Glutamatergic neuron (in vitro differentiated cells): Measurements from ENCODE around the gene FAM222A. TPM values are rescaled to one million over a fixed set of nuclear protein-coding genes. Genes with fewer than 3 reads are reported as not detected.
A peak's percentile ranks its signal among the peaks of the same experiment; 100 is the strongest.

Experiments
- DNase-seq: peaks from one replicate; pipeline ENCODE4 v3.0.0; 2022
- H3K27ac Mint-ChIP-seq: one replicate; pipeline ENCODE4 v1.8.0; 2020; ENCODE audit warnings: mild to moderate bottlenecking, mixed read lengths, inconsistent platforms; ENCODE audit not compliant: unreplicated experiment
- H3K27me3 Mint-ChIP-seq: one replicate; pipeline ENCODE4 v1.8.0; 2020; ENCODE audit warnings: mild to moderate bottlenecking, moderate library complexity, mixed read lengths, inconsistent platforms; ENCODE audit not compliant: unreplicated experiment
- H3K36me3 Mint-ChIP-seq: one replicate; pipeline ENCODE4 v1.8.0; 2020; ENCODE audit warnings: mild to moderate bottlenecking, mixed read lengths, inconsistent platforms; ENCODE audit not compliant: unreplicated experiment
- H3K4me1 Mint-ChIP-seq: one replicate; pipeline ENCODE4 v1.8.0; 2020; ENCODE audit warnings: mild to moderate bottlenecking, low read depth, mixed read lengths, inconsistent platforms; ENCODE audit not compliant: unreplicated experiment
- H3K4me3 Mint-ChIP-seq: one replicate; pipeline ENCODE4 v1.8.0; 2020; ENCODE audit warnings: mild to moderate bottlenecking, mixed read lengths, inconsistent platforms; ENCODE audit not compliant: unreplicated experiment
- H3K9me3 Mint-ChIP-seq: one replicate; pipeline ENCODE4 v1.8.0; 2020; ENCODE audit warnings: mild to moderate bottlenecking, moderate library complexity, mixed read lengths, inconsistent platforms; ENCODE audit not compliant: unreplicated experiment
- CTCF ChIP-seq: fragments of 200-600 bp; sonication (generic); IDR thresholded peaks from one replicate; pipeline ENCODE4 v1.5.0; 2021; ENCODE audit not compliant: partially characterized antibody, unreplicated experiment
- total RNA-seq: library from RNA; stranded (reverse); fragmentation: NEBNext Ultra II Directional; extraction: Animal tissue kit (Norgen Biotek cat#: 25700); gene quantifications from one replicate; pipeline ENCODE4 v1.2.1, GENCODE V29; 2021; ENCODE audit not compliant: unreplicated experiment

Gene FAM222A
- total RNA-seq, 1 donor from 2014 or later: 18.1 TPM

DNA sequence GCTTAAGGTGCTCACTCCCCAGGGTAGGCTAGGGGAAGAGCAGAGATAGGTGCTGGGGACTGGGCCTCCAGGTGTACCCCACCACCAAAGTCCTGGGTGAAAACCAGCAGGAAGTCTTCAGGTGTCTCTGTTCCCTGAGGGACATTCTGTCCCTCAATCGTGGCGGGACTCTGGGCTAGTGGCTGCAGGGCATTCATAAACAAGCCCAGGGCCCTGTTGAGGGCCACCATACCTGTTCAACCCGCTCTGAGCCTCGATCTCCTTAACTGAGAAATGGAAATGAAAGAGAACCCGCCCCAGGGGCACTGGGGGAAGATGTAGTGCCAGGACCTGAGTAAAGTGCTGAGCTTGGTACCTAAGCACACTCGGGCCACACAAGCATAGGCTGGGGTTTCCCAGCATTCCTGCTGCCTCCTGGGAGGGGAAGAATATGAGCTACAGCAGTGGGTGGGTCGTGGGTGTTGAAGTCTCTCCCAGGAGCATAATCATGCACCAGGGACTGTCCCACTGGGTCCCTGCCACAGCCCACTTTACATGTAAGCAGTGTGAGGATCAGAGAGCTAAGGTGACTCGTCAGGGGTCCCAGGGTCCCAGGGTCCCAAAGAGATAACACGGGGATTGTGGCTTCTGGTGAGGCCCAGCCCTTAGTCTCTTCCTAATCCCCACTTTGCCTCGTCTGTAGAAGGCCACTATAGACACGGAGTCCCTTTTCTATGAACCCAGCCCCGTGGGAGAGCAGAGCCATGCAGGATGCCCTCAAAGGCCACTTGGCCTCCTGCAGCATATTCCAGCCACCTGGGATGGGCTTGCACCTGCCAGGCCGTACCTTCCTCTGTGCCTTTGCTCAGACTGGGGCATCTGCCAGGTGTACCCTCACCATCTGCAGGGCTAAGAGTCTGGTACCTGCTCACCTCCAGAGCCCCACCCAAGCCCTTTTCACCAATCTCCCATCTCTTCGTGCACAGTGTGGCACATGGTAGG lies 14.4 kb downstream of the FAM222A start:
- DNase-seq: peak; percentile 1
- Mint-ChIP-seq H3K9me3 (peaks cover 4% of the 10 kb centered on the region), H3K4me3 (peak overlapping the region; percentile 9), H3K27me3 (no peaks in the 10 kb centered on the region), H3K36me3 (no peaks in the 10 kb centered on the region), H3K27ac (no peak overlapping the region), H3K4me1 (peaks cover 12% of the 10 kb centered on the region)
- TF ChIP-seq CTCF: no peak

GRCh38 chr12:109728921-109729320 lies 15.3 kb downstream of the FAM222A start:
- Mint-ChIP-seq H3K4me3 (no peak overlapping the region), H3K36me3 (no peaks in the 10 kb centered on the region)
- DNase-seq: no peak

GRCh38 chr12:109729371-109729781 lies 15.8 kb downstream of the FAM222A start:
- H3K27ac Mint-ChIP-seq: no peak overlapping the region
- peaks cover 13% of the 10 kb centered on the region for H3K4me1 Mint-ChIP-seq
- no peaks in the 10 kb centered on the region for H3K36me3 Mint-ChIP-seq
- peaks cover 4% of the 10 kb centered on the region for H3K9me3 Mint-ChIP-seq
- no peak overlapping the region for H3K4me3 Mint-ChIP-seq
- TF ChIP-seq CTCF: no peak
- DNase-seq: no peak
- H3K27me3 Mint-ChIP-seq: no peaks in the 10 kb centered on the region

More at GRCh38 chr12:109728921-109729320, 15.3 kb downstream of the FAM222A start:
- H3K9me3 Mint-ChIP-seq: peaks cover 4% of the 10 kb centered on the region
- no peaks in the 10 kb centered on the region for H3K27me3 Mint-ChIP-seq
- no peak overlapping the region for H3K27ac Mint-ChIP-seq
- H3K4me1 Mint-ChIP-seq: peaks cover 10% of the 10 kb centered on the region
- TF ChIP-seq CTCF: no peak

DNA sequence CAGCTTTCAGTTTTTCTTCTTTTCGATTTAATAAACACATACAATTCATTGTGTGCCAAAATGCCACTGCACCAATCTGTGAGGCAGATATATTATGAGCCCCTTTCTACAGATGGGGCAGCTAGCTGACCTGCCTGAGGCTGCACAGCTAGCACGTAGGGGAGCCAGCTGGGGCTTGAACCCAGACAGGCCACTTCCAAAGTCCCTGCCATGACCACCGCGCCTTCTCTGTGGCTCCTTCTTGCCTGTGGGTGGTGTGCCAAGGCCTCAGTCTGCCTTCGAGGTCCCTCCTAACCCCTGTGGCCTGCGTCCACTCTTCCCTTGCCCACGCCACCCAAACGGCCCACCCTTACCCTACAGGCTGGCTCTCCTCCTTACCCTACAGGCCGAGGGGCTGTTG lies 16.2 kb downstream of the FAM222A start:
- Mint-ChIP-seq H3K27me3 (no peaks in the 10 kb centered on the region), H3K9me3 (peaks cover 4% of the 10 kb centered on the region), H3K36me3 (no peaks in the 10 kb centered on the region), H3K4me3 (no peak overlapping the region), H3K4me1 (peaks cover 17% of the 10 kb centered on the region), H3K27ac (no peak overlapping the region)
- DNase-seq: no peak
- no peak for TF ChIP-seq CTCF
